PC-9 (cell line): ENCODE data around the gene COL5A2. TPM values are rescaled to one million over a fixed set of nuclear protein-coding genes. Genes with fewer than 3 reads are reported as not detected.

Experiments
- BruUV-seq: library from RNA; stranded (reverse); fragments of 400-500 nt; replicated peaks from 2 replicates; lab custom pipeline; 2021; lab: Mats Ljungman, UMichigan
- CTCF ChIA-PET: fragments of 300-600 bp; sonication (Branson Sonifier 250); formaldehyde crosslinking; loops from one replicate; lab custom pipeline; 2022; ENCODE audit warnings: antibody characterized with exemption; lab: Charles Lee
- POLR2A ChIA-PET: fragments of 300-600 bp; sonication (Branson Sonifier 250); formaldehyde crosslinking; loops from one replicate; lab custom pipeline; 2022; ENCODE audit warnings: antibody characterized with exemption; ENCODE audit not compliant: unreplicated experiment; lab: Charles Lee
- DNase-seq, 2 experiments: peaks; one replicate each; pipeline versions ENCODE4 v3.0.0 to v3.0.0-alpha.2; 2015 to 2022; ENCODE audit warnings: mixed read lengths in 1 of 2
- H2AFZ ChIP-seq: fragments of 200-600 bp; sonication (generic); 2 replicates; pipeline ENCODE4 v1.8.1; 2017; ENCODE audit warnings: antibody characterized with exemption
- H3F3A ChIP-seq: fragments of 200-600 bp; sonication (generic); 2 replicates; pipeline ENCODE4 v1.8.1; 2017; ENCODE audit warnings: antibody characterized with exemption, mild to moderate bottlenecking, low read depth; ENCODE audit not compliant: insufficient read depth
- H3K27ac ChIP-seq: fragments of 200-600 bp; sonication (generic); 2 replicates; pipeline ENCODE4 v1.6.1; 2016; ENCODE audit warnings: mixed run types
- H3K27me3 ChIP-seq: fragments of 200-600 bp; sonication (generic); 2 replicates; pipeline ENCODE4 v1.6.1; 2016; ENCODE audit warnings: low read depth, mixed run types; ENCODE audit not compliant: insufficient read depth
- H3K36me3 ChIP-seq: fragments of 200-600 bp; sonication (generic); 2 replicates; pipeline ENCODE4 v1.6.1; 2016; ENCODE audit warnings: low read depth, mixed run types
- H3K4me1 ChIP-seq: fragments of 200-600 bp; sonication (generic); replicated peaks from 2 replicates; pipeline ENCODE4 v1.6.1; 2016; ENCODE audit warnings: mixed run types; ENCODE audit not compliant: insufficient read depth
- H3K4me2 ChIP-seq: fragments of 200-600 bp; sonication (generic); 2 replicates; pipeline ENCODE4 v1.6.1; 2017; ENCODE audit warnings: mixed run types
- H3K4me3 ChIP-seq: fragments of 200-600 bp; sonication (generic); 2 replicates; pipeline ENCODE4 v1.6.1; 2016; ENCODE audit warnings: mixed run types
- H3K79me2 ChIP-seq: fragments of 200-600 bp; sonication (generic); 2 replicates; pipeline ENCODE4 v1.6.1; 2017; ENCODE audit warnings: low read depth, mixed run types
- H3K9me2 ChIP-seq: fragments of 200-600 bp; sonication (generic); 2 replicates; pipeline ENCODE4 v1.8.1; 2017; ENCODE audit warnings: mild to moderate bottlenecking; ENCODE audit not compliant: insufficient read depth
- H3K9me3 ChIP-seq: fragments of 200-600 bp; sonication (generic); 2 replicates; pipeline ENCODE4 v1.8.1; 2016; ENCODE audit warnings: low read depth; ENCODE audit not compliant: insufficient read depth
- H4K20me1 ChIP-seq: fragments of 200-600 bp; sonication (generic); 2 replicates; pipeline ENCODE4 v1.8.1; 2017; ENCODE audit not compliant: insufficient read depth
- EZH2 ChIP-seq: fragments of 200-600 bp; sonication (generic); IDR thresholded peaks from 2 replicates; pipeline ENCODE4 v1.8.0; 2017; ENCODE audit warnings: antibody characterized with exemption, low read depth
- intact Hi-C: fragments of 100-400 bp; cut with micrococcal nuclease; formaldehyde crosslinking; loops from one replicate; pipeline ENCODE4 v1.10.0; 2022; ENCODE audit not compliant: unreplicated experiment
- total RNA-seq: library from RNA; stranded (reverse); gene quantifications from 2 replicates; pipeline ENCODE4 v1.2.3, GENCODE V29; 2021
- TF ChIP-seq, protein P1 (sequence below): fragments of 200-600 bp; sonication (generic); conservative IDR thresholded peaks from 2 replicates; pipeline ENCODE4 v1.6.1; 2017; ENCODE audit warnings: mixed run types, antibody characterized with exemption, mild to moderate bottlenecking, moderate library complexity

The COL5A2 gene
- total RNA-seq, 1 experiment from 2014 or later: 0.55 TPM

DNA sequence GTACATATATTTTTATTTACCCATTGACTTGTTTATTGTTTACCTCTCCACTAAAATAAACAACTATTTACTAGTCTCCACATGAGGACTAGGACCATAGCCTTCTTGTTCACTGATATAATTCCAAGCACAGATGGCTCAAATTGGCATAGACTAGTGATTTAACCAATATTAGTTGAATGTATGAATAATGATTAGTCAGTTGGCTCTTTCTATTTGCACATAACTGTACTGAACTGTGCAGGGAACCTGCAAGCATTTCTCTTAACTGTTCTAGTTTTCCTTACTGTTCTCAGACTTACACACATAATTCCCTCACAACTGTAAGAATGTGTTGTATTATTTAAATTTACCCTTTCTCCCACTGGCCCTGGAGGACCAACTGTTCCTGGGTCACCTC, 113.5 kb downstream of the COL5A2 start:
- ChIA-PET POLR2A (interaction anchor here (0.7 kb wide), 1 partner anchor 36 kb away, joined by 3 read pairs; no protein-coding TSS in a partner anchor), CTCF (no interaction called here)
- H3K9me3 ChIP-seq: no peaks in the 10 kb centered on the region
- no peaks in the 10 kb centered on the region for H3K4me1 ChIP-seq
- no TSS peak for BruUV-seq
- DNase-seq: no peak
- H3K36me3 ChIP-seq: no peaks in the 10 kb centered on the region
- H4K20me1 ChIP-seq: no peaks in the 10 kb centered on the region
- H3K4me2 ChIP-seq: no peak overlapping the region
- H3K4me3 ChIP-seq: no peak overlapping the region
- no peak for TF ChIP-seq EZH2
- TF ChIP-seq, protein P1, sequence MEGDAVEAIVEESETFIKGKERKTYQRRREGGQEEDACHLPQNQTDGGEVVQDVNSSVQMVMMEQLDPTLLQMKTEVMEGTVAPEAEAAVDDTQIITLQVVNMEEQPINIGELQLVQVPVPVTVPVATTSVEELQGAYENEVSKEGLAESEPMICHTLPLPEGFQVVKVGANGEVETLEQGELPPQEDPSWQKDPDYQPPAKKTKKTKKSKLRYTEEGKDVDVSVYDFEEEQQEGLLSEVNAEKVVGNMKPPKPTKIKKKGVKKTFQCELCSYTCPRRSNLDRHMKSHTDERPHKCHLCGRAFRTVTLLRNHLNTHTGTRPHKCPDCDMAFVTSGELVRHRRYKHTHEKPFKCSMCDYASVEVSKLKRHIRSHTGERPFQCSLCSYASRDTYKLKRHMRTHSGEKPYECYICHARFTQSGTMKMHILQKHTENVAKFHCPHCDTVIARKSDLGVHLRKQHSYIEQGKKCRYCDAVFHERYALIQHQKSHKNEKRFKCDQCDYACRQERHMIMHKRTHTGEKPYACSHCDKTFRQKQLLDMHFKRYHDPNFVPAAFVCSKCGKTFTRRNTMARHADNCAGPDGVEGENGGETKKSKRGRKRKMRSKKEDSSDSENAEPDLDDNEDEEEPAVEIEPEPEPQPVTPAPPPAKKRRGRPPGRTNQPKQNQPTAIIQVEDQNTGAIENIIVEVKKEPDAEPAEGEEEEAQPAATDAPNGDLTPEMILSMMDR: no peak
- no peaks in the 10 kb centered on the region for H3F3A ChIP-seq
- intact Hi-C loops: no loop called here
- no peaks in the 10 kb centered on the region for H3K9me2 ChIP-seq
- no peak overlapping the region for H2AFZ ChIP-seq
- no peaks in the 10 kb centered on the region for H3K79me2 ChIP-seq
- H3K27me3 ChIP-seq: no peaks in the 10 kb centered on the region
- H3K27ac ChIP-seq: no peak overlapping the region

- Histone ChIP-seq H3K27me3 (no peaks in the 10 kb centered on the region), H3F3A (no peaks in the 10 kb centered on the region), H3K27ac (no peak overlapping the region), H3K4me2 (no peak overlapping the region), H3K79me2 (no peaks in the 10 kb centered on the region), H2AFZ (no peak overlapping the region), H3K4me3 (no peak overlapping the region), H4K20me1 (no peaks in the 10 kb centered on the region), H3K36me3 (no peaks in the 10 kb centered on the region), H3K4me1 (no peaks in the 10 kb centered on the region), H3K9me2 (no peaks in the 10 kb centered on the region), H3K9me3 (no peaks in the 10 kb centered on the region)
- CTCF ChIA-PET: no interaction called here
- no peak for DNase-seq
- no TSS peak for BruUV-seq
- intact Hi-C loops: no loop called here
- POLR2A ChIA-PET: no interaction called here
- TF ChIP-seq, protein P1: no peak
- TF ChIP-seq EZH2: no peak
Measured at GRCh38 chr2:189060096-189060642, 119.4 kb downstream of the COL5A2 start.

GRCh38 chr2:189057316-189057715, 122.2 kb downstream of the COL5A2 start:
- BruUV-seq: no TSS peak
- intact Hi-C loops: no loop called here

More at GRCh38 chr2:189057316-189057715, 122.2 kb downstream of the COL5A2 start:
- H2AFZ ChIP-seq: no peak overlapping the region
- H3F3A ChIP-seq: no peaks in the 10 kb centered on the region
- H3K79me2 ChIP-seq: no peaks in the 10 kb centered on the region
- no peaks in the 10 kb centered on the region for H3K4me1 ChIP-seq
- DNase-seq: no peak
- ChIA-PET CTCF (no interaction called here), POLR2A (no interaction called here)
- no peaks in the 10 kb centered on the region for H3K9me2 ChIP-seq
- H3K4me3 ChIP-seq: no peak overlapping the region
- no peaks in the 10 kb centered on the region for H3K36me3 ChIP-seq
- H3K27me3 ChIP-seq: no peaks in the 10 kb centered on the region
- no peak overlapping the region for H3K27ac ChIP-seq
- no peak overlapping the region for H3K4me2 ChIP-seq
- TF ChIP-seq, protein P1: no peak
- no peak for TF ChIP-seq EZH2
- no peaks in the 10 kb centered on the region for H4K20me1 ChIP-seq
- no peaks in the 10 kb centered on the region for H3K9me3 ChIP-seq
